Activated naive CD8-positive, alpha-beta T cell treated with anti-CD3 and anti-CD28 coated beads for 36 hours (primary cell): ENCODE results near the gene PDK1. TPM values are rescaled to one million over a fixed set of nuclear protein-coding genes. Genes with fewer than 3 reads are reported as not detected.
"Not testable (repeated sequence)": the region's sequence is repeated elsewhere in the genome, so short reads cannot be mapped to it uniquely, and the experiment has no call there.

Experiments used
- DNase-seq: peaks from one replicate; pipeline ENCODE4 v3.0.0; 2021
- H3K27ac Mint-ChIP-seq: one replicate; pipeline ENCODE4 v1.8.0; 2022; ENCODE audit warnings: mild to moderate bottlenecking, moderate library complexity, mixed read lengths
- H3K27me3 Mint-ChIP-seq: one replicate; pipeline ENCODE4 v1.8.0; 2022; ENCODE audit warnings: mild to moderate bottlenecking, mixed read lengths
- H3K36me3 Mint-ChIP-seq: one replicate; pipeline ENCODE4 v1.8.0; 2021; ENCODE audit warnings: mild to moderate bottlenecking, mixed read lengths
- H3K4me1 Mint-ChIP-seq: one replicate; pipeline ENCODE4 v1.8.0; 2021; ENCODE audit warnings: mixed read lengths
- H3K4me3 Mint-ChIP-seq: one replicate; pipeline ENCODE4 v1.8.0; 2022; ENCODE audit warnings: mild to moderate bottlenecking, moderate library complexity, mixed read lengths
- H3K9me3 Mint-ChIP-seq: one replicate; pipeline ENCODE4 v1.8.0; 2022; ENCODE audit warnings: mixed read lengths
- total RNA-seq, 2 experiments: library from RNA; stranded (reverse); gene quantifications; one replicate each; pipeline ENCODE4 v1.2.3, GENCODE V29; 2021

PDK1 gene
- total RNA-seq, 2 experiments from 2014 or later = 42.2 to 46.6 TPM

- Mint-ChIP-seq H3K9me3 (no peaks in the 10 kb centered on the region), H3K36me3 (peaks cover 52% of the 10 kb centered on the region), H3K27ac (no peak overlapping the region)
Measured at GRCh38 chr2:172562298-172562697, 6.4 kb downstream of the PDK1 start.

GRCh38 chr2:172564376-172564775 lies 8.5 kb downstream of the PDK1 start:
- Mint-ChIP-seq H3K4me1 (peaks cover 48% of the 10 kb centered on the region), H3K9me3 (no peaks in the 10 kb centered on the region), H3K27ac (no peak overlapping the region), H3K36me3 (peaks cover 54% of the 10 kb centered on the region), H3K4me3 (no peak overlapping the region), H3K27me3 (no peaks in the 10 kb centered on the region)
- no peak for DNase-seq

More at GRCh38 chr2:172562298-172562697, 6.4 kb downstream of the PDK1 start:
- Mint-ChIP-seq H3K4me1 (peaks cover 51% of the 10 kb centered on the region), H3K27me3 (no peaks in the 10 kb centered on the region), H3K4me3 (no peak overlapping the region)
- DNase-seq = no peak

- peaks cover 23% of the 10 kb centered on the region for H3K9me3 Mint-ChIP-seq
- DNase-seq = no peak
- peaks cover 21% of the 10 kb centered on the region for H3K4me1 Mint-ChIP-seq
- H3K27me3 Mint-ChIP-seq = no peaks in the 10 kb centered on the region
- H3K36me3 Mint-ChIP-seq = peaks cover 75% of the 10 kb centered on the region
- no peak overlapping the region for H3K27ac Mint-ChIP-seq
- H3K4me3 Mint-ChIP-seq = no peak overlapping the region
Measured at GRCh38 chr2:172571245-172571644, 15.4 kb downstream of the PDK1 start.

GRCh38 chr2:172572981-172573380 lies 17.1 kb downstream of the PDK1 start:
- peaks cover 11% of the 10 kb centered on the region for H3K4me1 Mint-ChIP-seq
- H3K9me3 Mint-ChIP-seq = peaks cover 30% of the 10 kb centered on the region
- H3K36me3 Mint-ChIP-seq = peaks cover 75% of the 10 kb centered on the region
- H3K27ac Mint-ChIP-seq = no peak overlapping the region
- H3K4me3 Mint-ChIP-seq = no peak overlapping the region
- H3K27me3 Mint-ChIP-seq = no peaks in the 10 kb centered on the region
- DNase-seq = no peak

GRCh38 chr2:172574965-172575364 lies 19.1 kb downstream of the PDK1 start:
- Mint-ChIP-seq H3K4me1 (peaks cover 8% of the 10 kb centered on the region), H3K27me3 (no peaks in the 10 kb centered on the region)

GRCh38 chr2:172578054-172578453 lies 22.2 kb downstream of the PDK1 start:
- H3K4me3 Mint-ChIP-seq = no peak overlapping the region
- H3K27me3 Mint-ChIP-seq = no peaks in the 10 kb centered on the region
- H3K4me1 Mint-ChIP-seq = peaks cover 22% of the 10 kb centered on the region
- no peak for DNase-seq
- H3K9me3 Mint-ChIP-seq = peaks cover 39% of the 10 kb centered on the region
- H3K27ac Mint-ChIP-seq = no peak overlapping the region
- peaks cover 89% of the 10 kb centered on the region for H3K36me3 Mint-ChIP-seq

More at GRCh38 chr2:172574965-172575364, 19.1 kb downstream of the PDK1 start:
- Mint-ChIP-seq H3K36me3 (peaks cover 84% of the 10 kb centered on the region), H3K4me3 (no peak overlapping the region), H3K27ac (no peak overlapping the region), H3K9me3 (peaks cover 39% of the 10 kb centered on the region)
- DNase-seq = no peak

GRCh38 chr2:172578860-172579512 lies 23.1 kb downstream of the PDK1 start:
- Mint-ChIP-seq H3K4me1 (peaks cover 24% of the 10 kb centered on the region), H3K27ac (no peak overlapping the region), H3K4me3 (no peak overlapping the region), H3K27me3 (no peaks in the 10 kb centered on the region), H3K36me3 (peaks cover 82% of the 10 kb centered on the region), H3K9me3 (peaks cover 32% of the 10 kb centered on the region)
- no peak for DNase-seq

- DNase-seq = no peak
- Mint-ChIP-seq H3K9me3 (peaks cover 20% of the 10 kb centered on the region), H3K27ac (no peak overlapping the region), H3K4me3 (no peak overlapping the region), H3K36me3 (peaks cover 72% of the 10 kb centered on the region), H3K4me1 (peaks cover 29% of the 10 kb centered on the region), H3K27me3 (no peaks in the 10 kb centered on the region)
Measured at GRCh38 chr2:172580544-172580943, 24.7 kb downstream of the PDK1 start.

- Mint-ChIP-seq H3K9me3 (peaks cover 11% of the 10 kb centered on the region), H3K4me3 (no peak overlapping the region), H3K36me3 (peaks cover 69% of the 10 kb centered on the region), H3K4me1 (peaks cover 49% of the 10 kb centered on the region), H3K27ac (no peak overlapping the region), H3K27me3 (no peaks in the 10 kb centered on the region)
- DNase-seq = no peak
Measured at GRCh38 chr2:172582656-172583055, 26.8 kb downstream of the PDK1 start.

- no peaks in the 10 kb centered on the region for H3K9me3 Mint-ChIP-seq
- peak overlapping the region; percentile 35 for H3K4me3 Mint-ChIP-seq
- H3K27me3 Mint-ChIP-seq = no peaks in the 10 kb centered on the region
- peaks cover 73% of the 10 kb centered on the region for H3K36me3 Mint-ChIP-seq
- peaks cover 58% of the 10 kb centered on the region for H3K4me1 Mint-ChIP-seq
- no peak for DNase-seq
- H3K27ac Mint-ChIP-seq = peak overlapping the region; percentile 79
Measured at GRCh38 chr2:172586245-172586891, 30.5 kb downstream of the PDK1 start.

- H3K36me3 Mint-ChIP-seq = peaks cover 67% of the 10 kb centered on the region
- not testable (repeated sequence) for H3K4me3 Mint-ChIP-seq, H3K9me3 Mint-ChIP-seq, H3K27me3 Mint-ChIP-seq
- peak overlapping the region; percentile 79 for H3K27ac Mint-ChIP-seq
- DNase-seq = peak; percentile 8
- H3K4me1 Mint-ChIP-seq = peaks cover 53% of the 10 kb centered on the region
Measured at GRCh38 chr2:172587231-172587630, 31.3 kb downstream of the PDK1 start.

- Mint-ChIP-seq H3K9me3 (no peaks in the 10 kb centered on the region), H3K36me3 (peaks cover 61% of the 10 kb centered on the region), H3K27me3 (no peaks in the 10 kb centered on the region), H3K4me1 (peaks cover 48% of the 10 kb centered on the region), H3K27ac (no peak overlapping the region), H3K4me3 (no peak overlapping the region)
- DNase-seq = no peak
Measured at GRCh38 chr2:172588931-172589330, 33.0 kb downstream of the PDK1 start.

- not testable (repeated sequence) for H3K27ac Mint-ChIP-seq, H3K27me3 Mint-ChIP-seq, DNase-seq, H3K4me3 Mint-ChIP-seq, H3K9me3 Mint-ChIP-seq
- Mint-ChIP-seq H3K36me3 (peaks cover 61% of the 10 kb centered on the region), H3K4me1 (peaks cover 36% of the 10 kb centered on the region)
Measured at GRCh38 chr2:172591386-172591785, 35.5 kb downstream of the PDK1 start.

GRCh38 chr2:172592190-172592589 lies 36.3 kb downstream of the PDK1 start:
- not testable (repeated sequence) for H3K27me3 Mint-ChIP-seq, H3K4me3 Mint-ChIP-seq, H3K27ac Mint-ChIP-seq, H3K9me3 Mint-ChIP-seq, DNase-seq
- H3K36me3 Mint-ChIP-seq = peaks cover 60% of the 10 kb centered on the region
- H3K4me1 Mint-ChIP-seq = peaks cover 30% of the 10 kb centered on the region

GRCh38 chr2:172596776-172597175 lies 40.9 kb downstream of the PDK1 start:
- Mint-ChIP-seq H3K4me1 (peaks cover 24% of the 10 kb centered on the region), H3K36me3 (peaks cover 27% of the 10 kb centered on the region), H3K27ac (no peak overlapping the region)

More at GRCh38 chr2:172596776-172597175, 40.9 kb downstream of the PDK1 start:
- no peaks in the 10 kb centered on the region for H3K9me3 Mint-ChIP-seq
- no peaks in the 10 kb centered on the region for H3K27me3 Mint-ChIP-seq
- no peak for DNase-seq
- no peak overlapping the region for H3K4me3 Mint-ChIP-seq
